Activated CD8-positive, alpha-beta memory T cell treated with anti-CD3 and anti-CD28 coated beads, Interleukin-2, amount 50 U/mL, for 4 hours (primary cell): ENCODE data around the gene PAGE2B.
"Not testable (repeated sequence)": the region's sequence is repeated elsewhere in the genome, so short reads cannot be mapped to it uniquely, and the experiment has no call there.

Experiments used
- DNase-seq: peaks from one replicate; pipeline ENCODE4 v3.0.0-alpha.2; 2020

The PAGE2B gene

DNA sequence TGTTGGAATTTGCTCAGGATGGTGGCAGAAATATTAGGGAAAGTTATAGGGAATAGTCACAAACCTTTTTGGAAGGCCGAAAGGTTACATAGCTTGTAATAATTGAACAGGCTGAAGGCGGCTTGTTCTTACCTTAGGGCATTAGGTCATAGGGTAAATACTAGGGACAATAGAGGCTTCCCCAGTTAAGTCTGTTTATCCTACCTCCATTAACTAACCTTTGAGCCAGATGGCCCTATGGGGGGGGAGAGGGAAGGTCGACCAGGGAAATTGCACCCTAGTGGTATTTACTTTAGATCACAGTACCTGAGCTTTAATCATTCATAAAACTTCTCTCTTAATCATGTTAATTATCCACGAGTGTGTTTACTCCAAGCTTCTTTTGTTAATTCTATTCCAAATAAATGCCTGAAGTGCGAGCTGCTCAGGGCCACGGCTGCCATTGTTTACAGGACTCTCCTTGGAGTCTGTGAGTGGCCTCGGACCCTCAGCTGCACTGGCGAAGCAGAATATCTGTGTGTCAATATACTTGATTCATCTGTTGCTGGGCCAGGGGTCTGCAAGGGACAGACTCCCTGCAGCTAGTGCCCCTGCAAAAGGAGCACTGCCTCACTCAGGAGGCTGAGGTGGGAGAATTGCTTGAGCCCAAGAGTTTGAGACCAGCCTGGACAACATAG is 36.9 kb downstream of the PAGE2B start:
- DNase-seq: no peak

DNA sequence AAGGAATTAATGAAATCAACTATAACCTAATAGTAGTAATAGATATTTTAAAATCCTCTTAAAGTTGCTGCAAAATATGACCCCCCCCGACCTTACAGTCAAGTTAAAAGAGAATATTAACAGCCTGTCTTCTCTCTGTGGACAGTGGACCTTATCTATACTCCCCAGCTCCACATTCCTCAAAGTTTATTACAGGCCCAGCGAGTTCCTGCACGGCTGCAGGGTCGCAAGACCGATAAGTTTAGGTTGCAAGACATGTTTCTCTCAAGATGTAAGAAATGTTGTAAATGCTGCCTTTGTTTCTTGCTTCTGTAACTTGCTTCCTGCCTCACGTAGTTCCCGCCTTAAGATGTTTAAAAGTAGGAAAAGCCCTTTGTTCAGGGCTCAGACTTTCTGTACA is 41.8 kb downstream of the PAGE2B start:
- DNase-seq: not testable (repeated sequence)

DNA sequence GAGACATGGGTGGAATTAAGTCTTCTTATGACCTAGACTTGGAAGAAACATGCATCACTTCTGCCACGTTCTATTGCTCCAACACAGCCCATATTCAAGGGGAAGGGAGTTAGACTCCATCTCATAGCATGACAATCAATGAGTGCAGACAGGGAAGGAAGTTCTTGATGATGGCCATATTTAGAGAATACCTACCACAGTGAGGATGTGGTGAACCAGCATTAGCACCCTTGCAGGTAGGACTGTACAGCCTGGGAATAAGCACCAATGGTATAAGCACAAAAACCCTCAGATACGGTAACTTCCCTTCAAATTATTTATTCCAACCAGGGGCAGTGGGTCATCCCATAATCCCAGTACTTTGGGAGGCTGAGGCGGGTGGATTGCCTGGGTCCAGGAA is 43.7 kb downstream of the PAGE2B start:
- no peak for DNase-seq

DNA sequence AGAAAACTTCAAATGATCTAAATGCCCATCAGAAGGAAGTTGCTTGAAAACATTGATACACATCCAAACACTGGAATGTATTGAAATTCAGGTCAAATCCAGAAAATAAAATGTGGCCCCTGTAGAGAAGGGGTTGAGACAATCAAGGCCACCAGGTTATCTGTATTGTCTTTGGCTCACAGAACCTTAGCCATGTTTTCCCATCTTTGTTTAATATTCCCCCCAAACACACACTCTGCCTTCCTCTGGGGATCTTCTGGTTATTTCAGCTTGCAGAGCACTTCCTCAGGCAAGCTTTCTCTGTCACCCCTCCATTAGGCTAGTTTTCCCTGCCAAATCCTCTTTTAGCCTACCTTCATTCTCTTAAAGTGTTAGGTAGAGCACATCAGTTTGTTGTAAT is 44.4 kb downstream of the PAGE2B start:
- DNase-seq: no peak

DNA sequence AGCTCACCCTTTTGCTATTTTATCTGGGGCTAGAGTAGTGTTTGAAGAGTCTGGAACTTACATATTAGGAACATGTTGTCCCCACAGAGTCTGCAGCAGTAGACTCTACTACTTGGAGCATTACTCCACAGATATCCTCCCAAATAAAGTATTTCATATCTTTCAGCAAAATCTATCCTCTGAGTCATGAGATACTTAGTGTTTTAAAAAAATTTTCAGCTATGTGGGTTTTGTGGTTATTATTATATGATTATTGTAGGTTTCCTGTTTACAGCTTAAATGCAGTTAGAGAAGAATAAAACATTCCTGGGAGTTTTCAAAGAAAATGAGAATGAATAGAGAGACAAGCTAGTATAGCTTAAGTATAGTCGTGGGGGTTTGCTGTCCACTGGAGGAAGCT is 44.9 kb downstream of the PAGE2B start:
- DNase-seq: no peak

DNA sequence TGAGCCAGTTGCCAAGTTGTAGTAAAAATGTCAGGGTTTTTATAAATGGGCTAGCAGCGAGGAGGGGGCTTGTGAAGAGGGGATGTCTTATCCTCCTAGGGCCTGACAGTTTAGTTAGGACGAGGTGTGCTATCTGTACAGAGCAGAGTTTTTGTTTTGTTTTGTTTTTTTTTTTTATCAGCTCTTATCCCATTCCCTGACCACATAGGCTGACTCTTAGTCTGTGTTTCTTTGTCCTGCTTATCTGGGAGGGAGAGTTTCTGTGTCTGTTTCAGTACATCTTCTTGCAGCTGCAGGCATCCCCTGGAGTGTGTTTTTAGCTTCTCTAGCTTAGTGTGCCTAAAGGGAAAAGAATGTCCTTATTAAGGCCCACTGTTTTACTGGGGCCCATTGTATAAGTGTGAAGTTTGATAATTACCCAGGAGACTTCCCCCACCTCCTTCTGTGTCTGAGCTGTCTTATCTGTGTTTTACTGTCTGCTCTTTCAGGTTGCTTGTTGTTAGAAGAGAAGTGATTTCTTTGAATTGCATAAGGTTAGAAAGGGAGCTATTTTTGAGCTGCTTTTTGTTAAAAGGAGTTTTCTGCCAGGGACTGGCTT is 46.0 kb downstream of the PAGE2B start:
- no peak for DNase-seq

DNA sequence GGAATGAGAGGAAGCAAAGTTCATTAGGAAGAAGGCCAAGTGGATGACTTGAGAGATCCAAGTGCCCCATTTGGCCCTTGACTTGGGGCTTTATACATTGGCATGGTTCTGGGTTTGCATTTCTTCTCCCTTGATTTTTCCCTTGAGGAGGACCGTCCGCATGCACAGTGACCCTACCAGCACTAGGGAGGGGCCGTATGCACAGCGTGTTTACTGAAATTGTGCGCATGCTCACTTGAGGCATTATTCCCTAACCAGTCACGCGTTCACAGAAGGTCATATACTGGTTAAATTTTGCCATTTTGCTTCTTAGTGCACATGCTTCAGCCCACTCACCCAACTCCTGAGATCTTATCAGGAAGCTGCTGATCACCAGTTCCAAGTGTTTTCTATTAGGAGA is 49.1 kb downstream of the PAGE2B start:
- DNase-seq: no peak

DNA sequence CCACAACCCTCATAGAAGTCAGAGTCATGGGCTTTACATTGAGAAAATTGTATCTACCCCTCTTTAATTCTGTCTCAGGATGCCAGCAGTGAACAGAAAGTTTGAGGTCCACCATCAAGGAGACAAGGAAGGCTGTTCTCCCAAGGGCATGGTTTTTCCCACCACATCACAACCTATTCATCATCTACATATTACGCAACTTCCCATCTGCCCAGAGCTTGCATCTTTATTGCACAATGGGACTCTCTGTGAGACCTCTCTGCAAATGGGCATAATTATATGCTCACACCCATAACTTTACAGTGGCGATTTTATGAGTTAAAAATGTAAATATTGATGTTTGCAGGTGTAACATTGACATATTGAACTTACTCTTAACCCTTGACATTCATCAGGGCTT is 52.9 kb downstream of the PAGE2B start:
- DNase-seq: no peak
